ENCODE results near the gene PRR3.

DNA sequence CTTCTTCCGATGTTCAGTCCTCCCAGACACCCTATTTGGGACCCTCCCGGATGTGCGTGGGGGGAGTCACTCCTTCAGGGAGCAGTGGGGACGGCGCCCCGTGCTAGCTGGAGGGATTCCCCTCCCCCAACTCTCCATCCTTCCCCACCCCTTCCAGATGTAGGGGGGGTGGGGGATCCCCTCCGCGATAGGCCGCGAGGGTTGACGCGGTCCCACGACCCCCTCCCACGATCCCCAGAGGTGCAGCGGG, 1.4 kb upstream of the PRR3 start:
- no peak for TF ChIP-seq TAF1 (IDR thresholded peaks at IDR 0.05; ENCODE audit: low read depth)
- TF ChIP-seq, protein P1, sequence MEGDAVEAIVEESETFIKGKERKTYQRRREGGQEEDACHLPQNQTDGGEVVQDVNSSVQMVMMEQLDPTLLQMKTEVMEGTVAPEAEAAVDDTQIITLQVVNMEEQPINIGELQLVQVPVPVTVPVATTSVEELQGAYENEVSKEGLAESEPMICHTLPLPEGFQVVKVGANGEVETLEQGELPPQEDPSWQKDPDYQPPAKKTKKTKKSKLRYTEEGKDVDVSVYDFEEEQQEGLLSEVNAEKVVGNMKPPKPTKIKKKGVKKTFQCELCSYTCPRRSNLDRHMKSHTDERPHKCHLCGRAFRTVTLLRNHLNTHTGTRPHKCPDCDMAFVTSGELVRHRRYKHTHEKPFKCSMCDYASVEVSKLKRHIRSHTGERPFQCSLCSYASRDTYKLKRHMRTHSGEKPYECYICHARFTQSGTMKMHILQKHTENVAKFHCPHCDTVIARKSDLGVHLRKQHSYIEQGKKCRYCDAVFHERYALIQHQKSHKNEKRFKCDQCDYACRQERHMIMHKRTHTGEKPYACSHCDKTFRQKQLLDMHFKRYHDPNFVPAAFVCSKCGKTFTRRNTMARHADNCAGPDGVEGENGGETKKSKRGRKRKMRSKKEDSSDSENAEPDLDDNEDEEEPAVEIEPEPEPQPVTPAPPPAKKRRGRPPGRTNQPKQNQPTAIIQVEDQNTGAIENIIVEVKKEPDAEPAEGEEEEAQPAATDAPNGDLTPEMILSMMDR (IDR thresholded peaks at IDR 0.05; ENCODE audit: poor library complexity, severe bottlenecking) = no peak
- TF ChIP-seq EZH2 (IDR thresholded peaks at IDR 0.05; ENCODE audit: borderline replicate concordance, insufficient read depth, low read length, poor library complexity, severe bottlenecking) = no peak
- no peak for TF ChIP-seq EP300 (conservative IDR thresholded peaks at IDR 0.05; ENCODE audit: poor library complexity, severe bottlenecking)
